Astrocyte of the cerebellum (primary cell): Measurements from ENCODE around the gene PLEKHM1.
"Not testable (repeated sequence)": the region's sequence is repeated elsewhere in the genome, so short reads cannot be mapped to it uniquely, and the experiment has no call there.

Experiments used
- DNase-seq: peaks from one replicate; pipeline ENCODE4 v3.0.0-alpha.2; 2011; ENCODE audit warnings: low read depth
- H3K4me3 ChIP-seq: 2 replicates; pipeline ENCODE4 v1.5.1; 2011; ENCODE audit warnings: mild to moderate bottlenecking, low read depth, low read length, moderate library complexity
- in situ Hi-C: cut with HindIII; loops from 2 replicates; pipeline ENCODE4 v1.10.0; 2017; ENCODE audit warnings: low sequenced_read_pairs
- TF ChIP-seq, protein P1 (sequence below): IDR thresholded peaks from 2 replicates; pipeline ENCODE4 v1.5.1; 2012; ENCODE audit warnings: low read length, low read depth, moderate library complexity, mild to moderate bottlenecking; ENCODE audit errors: missing control alignments

PLEKHM1 gene

DNA sequence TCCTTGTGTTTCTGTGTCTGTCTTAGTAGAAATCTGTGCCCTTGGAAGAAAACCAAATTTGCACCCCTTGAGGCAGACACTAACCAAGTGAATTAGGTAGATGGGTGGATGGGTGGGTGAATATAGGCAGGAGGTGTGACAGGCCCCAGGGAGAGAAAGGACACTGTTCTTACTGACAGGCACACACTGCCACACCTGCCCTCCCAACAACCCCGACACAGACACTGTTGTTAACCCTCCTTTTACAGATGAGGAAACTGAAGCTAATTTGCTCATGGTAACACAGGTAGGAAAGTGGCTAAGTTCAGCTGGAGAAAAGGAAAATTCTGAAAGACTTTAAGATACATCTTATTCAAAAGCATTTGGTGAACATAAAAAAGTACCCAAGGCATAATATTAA lies 42.0 kb downstream of the PLEKHM1 start:
- in situ Hi-C loops, DNase-seq, H3K4me3 ChIP-seq: not testable (repeated sequence)

DNA sequence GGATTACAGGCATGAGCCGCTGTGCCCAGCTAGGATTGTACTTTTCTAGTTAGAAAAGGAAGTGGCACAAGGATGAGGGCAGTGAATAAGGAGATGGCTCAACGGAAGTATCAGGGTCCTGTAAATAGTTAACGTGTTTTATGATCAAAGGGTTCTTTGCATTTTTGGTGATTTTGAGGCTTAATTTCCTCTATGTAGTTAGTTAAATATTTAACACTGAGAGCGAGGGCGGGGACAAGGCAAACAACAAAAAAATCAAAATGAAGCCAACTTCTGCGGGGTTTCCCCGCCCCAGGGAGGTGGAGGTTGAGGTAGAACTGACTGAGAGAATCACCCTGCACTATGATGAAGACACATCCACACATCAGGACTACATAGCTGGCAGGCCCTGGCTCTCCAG lies 42.5 kb downstream of the PLEKHM1 start:
- in situ Hi-C loops, H3K4me3 ChIP-seq, DNase-seq: not testable (repeated sequence)

DNA sequence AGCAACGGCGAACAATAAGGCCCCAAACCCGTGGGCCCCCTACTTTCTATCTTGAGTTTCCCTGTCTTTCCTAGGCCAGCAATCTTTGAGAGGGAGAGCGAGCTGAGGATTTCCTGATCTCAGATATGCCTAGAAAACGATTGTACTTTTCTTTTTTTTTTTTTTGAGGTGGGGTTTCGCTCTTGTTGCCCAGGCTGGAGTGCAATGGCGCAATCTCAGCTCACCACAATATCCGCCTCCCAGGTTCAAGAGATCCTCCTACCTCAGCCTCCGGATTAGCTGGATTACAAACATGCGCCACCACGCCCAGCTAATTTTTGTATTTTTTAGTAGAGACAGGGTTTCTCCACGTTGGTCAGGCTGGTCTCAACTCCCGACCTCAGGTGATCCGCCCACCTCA lies 42.9 kb downstream of the PLEKHM1 start:
- in situ Hi-C loops, DNase-seq, H3K4me3 ChIP-seq: not testable (repeated sequence)

DNA sequence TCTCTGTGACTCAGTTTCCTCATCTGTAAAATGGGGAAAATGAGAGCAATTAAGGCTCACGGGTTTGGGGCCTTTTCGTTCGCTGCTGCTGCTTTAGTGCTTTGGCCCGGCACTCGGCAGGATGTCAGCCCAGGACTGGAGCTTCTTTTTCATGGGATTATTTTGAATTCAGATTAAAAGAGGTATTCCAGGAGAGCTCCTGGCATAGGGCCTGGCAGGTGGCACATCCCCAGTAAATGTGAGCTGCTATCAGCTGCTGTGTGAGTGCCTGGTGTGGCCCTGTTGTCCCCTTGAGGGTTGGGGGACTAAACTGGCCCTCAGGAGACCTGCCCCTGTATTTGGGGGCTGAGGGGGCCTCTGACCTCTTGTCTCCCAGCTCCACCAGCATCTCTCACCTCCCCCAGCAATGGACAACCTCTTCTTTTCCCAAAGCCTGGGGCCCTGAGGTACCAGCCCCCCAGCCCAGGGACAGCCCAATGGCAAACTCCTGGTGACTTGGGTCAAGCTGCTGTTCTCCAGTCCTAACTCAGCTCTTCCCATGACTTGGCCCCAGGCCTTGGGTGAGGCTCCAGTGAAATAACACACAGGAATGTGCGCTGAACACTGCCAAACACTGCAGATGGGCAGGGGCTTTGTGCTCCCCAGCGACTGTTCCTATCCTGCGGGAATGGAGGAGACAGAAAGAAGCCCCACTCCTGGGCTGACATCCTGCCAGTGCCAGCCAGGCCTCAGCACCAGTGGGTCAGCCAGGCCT lies 43.5 kb downstream of the PLEKHM1 start:
- H3K4me3 ChIP-seq, in situ Hi-C loops, DNase-seq: not testable (repeated sequence)

DNA sequence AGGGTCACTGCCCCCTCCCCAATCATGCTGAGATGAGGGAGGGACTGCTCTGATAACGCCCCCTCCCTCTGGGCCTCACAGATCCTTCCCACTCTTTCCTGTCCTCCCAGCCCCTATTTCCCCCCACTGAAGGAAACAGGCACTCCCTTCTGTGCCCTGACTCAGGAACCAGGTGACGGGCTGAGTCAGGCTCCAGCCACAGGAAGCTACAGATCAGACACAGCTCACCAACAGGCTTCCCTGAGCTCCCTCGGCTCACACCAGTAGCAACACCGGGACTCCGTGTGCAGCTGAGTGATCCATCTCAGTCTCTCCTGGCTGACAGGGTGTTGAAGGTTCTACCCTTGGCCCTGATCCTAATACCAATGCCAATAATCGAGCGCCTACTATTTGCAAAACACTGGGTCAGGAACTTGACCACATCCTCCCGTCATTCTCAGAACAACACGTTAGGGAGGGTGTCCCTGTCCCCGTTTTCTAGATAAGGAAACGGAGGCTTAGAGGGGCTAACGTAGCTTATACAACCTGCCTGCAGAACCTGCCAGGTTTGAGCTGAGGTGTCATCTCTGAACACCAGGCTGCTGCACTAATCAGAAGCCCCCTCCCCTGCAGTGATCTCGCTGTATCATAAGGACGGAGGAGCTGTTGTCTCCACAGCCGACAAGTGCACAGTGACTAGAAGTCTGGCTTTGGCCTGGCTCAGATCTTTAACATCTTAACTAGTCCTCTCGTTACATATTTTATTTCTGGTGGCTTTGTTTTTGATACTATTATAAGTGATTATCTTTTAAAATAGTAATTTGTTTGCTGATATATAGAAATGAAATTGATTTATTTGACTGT lies 44.4 kb downstream of the PLEKHM1 start:
- peak; percentile 31 for DNase-seq
- in situ Hi-C loops, H3K4me3 ChIP-seq: not testable (repeated sequence)

DNA sequence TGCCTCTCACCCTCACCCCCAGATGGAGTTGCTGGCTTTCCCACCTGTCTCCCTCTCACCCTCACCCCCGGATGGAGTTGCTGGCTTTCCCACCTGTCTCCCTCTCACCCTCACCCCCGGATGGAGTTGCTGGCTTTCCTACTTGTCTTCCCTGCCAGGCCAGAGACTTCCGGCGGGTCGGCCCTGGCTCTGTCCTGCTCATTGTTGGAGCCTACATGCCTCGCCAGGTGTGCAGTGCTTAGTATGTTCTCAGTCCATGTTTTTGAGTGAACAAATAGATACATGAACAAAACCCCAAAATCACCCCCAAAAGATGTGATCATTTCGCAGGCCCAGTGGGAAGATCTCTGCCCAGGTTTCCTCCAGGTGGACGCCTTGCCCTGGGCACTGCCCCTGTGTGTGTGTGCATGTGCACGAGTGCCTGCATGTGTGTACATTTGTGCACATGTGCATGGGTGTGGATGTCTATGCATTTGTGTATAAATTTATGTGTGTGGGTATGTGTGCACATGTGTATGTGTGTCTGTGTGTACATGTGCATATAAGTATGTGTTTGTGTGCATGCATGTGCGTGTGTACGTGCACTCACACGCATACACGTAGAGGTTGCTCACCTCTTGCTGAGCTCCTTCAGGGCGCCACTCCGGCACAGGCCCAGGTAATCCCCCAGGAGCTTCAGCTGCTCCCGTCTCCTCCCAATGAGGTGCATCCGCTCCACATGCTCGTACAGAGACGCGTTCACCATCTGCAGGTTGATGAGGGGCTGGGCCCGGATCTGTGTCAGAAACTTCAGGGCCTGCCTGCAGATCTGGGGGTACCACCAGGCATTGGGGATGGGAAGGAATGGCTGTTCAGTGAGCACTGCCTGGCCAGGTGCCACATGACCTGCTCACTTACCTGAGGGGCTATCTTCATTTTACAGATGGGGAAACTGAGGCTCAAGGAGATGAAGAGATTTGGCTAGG lies 45.4 kb downstream of the PLEKHM1 start:
- DNase-seq, H3K4me3 ChIP-seq, in situ Hi-C loops: not testable (repeated sequence)

DNA sequence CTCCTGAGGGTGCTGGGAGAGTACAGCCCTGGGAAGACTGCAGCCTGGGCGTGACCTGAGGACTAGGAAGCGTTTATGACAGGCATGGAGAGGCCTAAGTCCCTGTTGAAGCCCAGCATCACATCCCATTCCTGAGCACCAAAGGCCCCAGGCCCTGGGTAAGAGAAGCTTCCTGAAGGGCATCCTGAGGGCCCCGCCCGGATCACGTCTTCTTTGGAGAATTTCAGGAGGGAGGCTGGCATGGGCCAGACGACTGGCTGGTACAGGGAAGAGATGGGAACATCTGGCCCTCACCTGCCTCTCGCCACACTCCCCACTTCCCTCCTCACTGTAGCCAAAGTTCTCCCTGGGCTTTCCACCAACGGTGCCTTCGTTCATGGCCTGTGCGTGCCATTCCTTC lies 46.2 kb downstream of the PLEKHM1 start:
- H3K4me3 ChIP-seq, in situ Hi-C loops, DNase-seq: not testable (repeated sequence)

DNA sequence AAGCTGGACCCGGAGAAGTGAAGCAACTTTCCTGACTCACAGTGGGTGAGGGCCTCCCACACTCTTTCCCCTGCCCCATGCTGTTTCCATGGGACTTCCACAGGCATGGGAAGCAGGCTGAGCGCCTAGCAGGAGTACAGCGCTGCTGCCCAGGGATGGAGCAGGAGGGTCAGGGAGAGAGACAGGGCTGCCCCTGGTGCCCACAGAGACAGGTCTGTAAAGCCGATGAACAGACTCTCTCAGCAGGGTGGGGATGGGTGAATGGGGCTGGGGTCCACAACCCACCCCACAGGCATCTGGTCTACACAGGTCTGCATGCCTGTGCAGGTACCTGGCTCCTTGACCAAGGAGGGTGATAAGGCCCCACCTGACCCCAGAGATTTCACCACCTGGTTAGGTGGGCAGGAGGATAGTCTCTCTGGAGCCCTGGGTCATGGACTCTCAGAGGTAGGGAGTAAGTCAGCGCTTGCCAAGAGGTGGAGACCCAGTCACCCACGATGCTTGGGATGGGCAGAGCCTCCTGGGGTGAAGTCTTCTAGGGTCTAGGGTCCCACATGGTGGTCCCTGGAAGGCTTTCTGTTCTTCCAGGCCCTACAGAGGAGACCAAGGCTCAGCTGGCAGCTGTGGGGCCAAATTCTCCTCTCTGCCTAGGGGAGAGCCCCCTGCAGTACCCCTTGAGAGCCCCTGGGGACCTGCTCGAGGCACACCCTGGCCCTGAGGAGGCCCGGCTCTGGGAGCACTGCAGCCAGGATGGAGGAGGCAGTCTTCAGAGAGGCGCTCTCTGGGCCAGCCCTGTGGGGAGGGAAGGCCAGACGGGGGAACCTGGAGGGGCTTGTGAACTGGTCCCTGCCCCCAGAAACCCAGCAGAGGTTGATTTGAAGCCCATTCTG lies 46.9 kb downstream of the PLEKHM1 start:
- in situ Hi-C loops, DNase-seq, H3K4me3 ChIP-seq: not testable (repeated sequence)

DNA sequence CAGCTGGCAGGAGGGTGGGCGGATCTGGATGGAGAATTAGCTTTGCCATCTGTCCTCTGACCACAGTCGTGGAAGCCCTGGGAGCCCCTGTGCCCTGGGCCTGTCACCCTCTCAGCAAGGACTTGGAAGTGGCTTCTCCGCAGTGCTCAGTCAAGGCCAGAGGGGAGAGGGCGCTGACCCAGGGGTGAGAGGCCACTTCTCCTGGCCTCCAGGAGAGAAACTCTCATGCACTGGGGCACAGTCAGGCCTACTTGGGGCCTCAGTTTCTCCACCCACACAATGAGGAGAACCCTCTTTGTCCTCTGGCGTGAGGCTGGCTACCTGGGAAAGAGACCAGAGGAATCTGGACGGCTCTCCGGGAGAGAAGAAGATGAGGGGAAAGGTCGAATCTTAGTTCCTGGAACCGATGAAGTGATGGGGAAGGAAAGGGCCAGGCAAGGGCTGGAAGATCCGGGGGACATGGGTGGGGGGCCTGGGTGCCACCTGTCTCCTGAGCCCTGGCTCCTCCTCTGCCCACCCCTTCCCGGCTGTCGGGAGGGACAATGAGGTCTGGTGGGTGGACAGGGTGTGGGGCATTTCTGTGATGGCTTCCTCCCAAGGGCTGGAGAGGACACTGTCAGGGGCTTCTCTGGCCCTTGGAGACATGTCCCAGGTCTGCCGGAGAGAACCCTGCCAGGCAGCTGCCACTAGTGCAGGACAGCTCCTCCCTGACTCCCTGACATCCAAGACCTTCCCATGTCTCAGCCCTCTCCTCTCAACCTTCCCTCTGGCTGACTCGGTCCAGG lies 48.8 kb downstream of the PLEKHM1 start:
- TF ChIP-seq, protein P1, sequence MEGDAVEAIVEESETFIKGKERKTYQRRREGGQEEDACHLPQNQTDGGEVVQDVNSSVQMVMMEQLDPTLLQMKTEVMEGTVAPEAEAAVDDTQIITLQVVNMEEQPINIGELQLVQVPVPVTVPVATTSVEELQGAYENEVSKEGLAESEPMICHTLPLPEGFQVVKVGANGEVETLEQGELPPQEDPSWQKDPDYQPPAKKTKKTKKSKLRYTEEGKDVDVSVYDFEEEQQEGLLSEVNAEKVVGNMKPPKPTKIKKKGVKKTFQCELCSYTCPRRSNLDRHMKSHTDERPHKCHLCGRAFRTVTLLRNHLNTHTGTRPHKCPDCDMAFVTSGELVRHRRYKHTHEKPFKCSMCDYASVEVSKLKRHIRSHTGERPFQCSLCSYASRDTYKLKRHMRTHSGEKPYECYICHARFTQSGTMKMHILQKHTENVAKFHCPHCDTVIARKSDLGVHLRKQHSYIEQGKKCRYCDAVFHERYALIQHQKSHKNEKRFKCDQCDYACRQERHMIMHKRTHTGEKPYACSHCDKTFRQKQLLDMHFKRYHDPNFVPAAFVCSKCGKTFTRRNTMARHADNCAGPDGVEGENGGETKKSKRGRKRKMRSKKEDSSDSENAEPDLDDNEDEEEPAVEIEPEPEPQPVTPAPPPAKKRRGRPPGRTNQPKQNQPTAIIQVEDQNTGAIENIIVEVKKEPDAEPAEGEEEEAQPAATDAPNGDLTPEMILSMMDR = no peak
- H3K4me3 ChIP-seq = no peak overlapping the region
- in situ Hi-C loops = no loop called here
- no peak for DNase-seq

DNA sequence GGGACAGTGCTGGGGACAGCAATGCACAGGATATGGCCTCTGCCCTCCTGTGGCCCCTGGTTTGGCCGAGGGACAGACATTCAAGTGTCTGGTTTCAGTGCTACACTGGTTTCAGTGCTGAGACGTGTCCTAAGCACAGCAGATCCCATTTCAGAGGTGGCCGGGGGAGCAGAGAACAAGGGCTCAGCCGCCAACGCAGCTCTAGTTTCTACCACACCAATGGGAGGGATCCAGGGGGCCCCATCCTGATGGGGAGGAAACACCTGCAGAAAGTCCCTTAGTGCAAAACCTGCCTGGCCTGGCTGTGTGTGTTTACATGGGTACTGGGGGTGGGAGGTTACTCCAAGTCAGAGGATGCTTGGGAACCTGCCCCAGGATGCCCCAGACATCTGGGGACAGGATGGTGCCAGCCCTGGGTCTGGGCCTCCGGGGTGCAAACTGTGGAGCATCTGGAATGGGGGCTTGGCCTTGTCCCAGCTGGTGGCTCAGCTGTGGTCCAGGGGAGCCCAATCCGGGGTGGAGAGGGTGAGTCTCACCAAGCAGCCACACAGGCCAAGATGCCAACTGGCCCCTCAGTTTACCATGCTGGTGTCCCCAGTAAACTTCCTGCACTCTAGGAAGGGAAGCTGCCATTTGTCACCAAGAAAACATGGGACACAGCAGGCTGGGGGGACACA lies 49.5 kb downstream of the PLEKHM1 start:
- DNase-seq, H3K4me3 ChIP-seq, in situ Hi-C loops: not testable (repeated sequence)
